PC-3 (cell line): ENCODE measurements around the gene DMD. TPM values are rescaled to one million over a fixed set of nuclear protein-coding genes. Genes with fewer than 3 reads are reported as not detected.

Experiments used
- ATAC-seq: fragments of 200-7000 bp; cut with Tn5 transposase; 2 replicates; pipeline ENCODE4 v1.9.1; 2020; ENCODE audit warnings: mild to moderate bottlenecking, moderate library complexity
- BruUV-seq: library from RNA; stranded (reverse); fragments of 400-500 nt; replicated peaks from 2 replicates; lab custom pipeline; 2021; lab: Mats Ljungman, UMichigan
- CTCF ChIA-PET: fragments of 300-600 bp; sonication (Branson Sonifier 250); formaldehyde crosslinking; loops from one replicate; lab custom pipeline; 2022; ENCODE audit warnings: antibody characterized with exemption; lab: Charles Lee
- POLR2A ChIA-PET: fragments of 300-600 bp; sonication (Branson Sonifier 250); formaldehyde crosslinking; loops from one replicate; lab custom pipeline; 2022; ENCODE audit warnings: antibody characterized with exemption; ENCODE audit not compliant: unreplicated experiment; lab: Charles Lee
- DNase-seq: peaks from one replicate; pipeline ENCODE4 v3.0.0-alpha.2; 2015
- H2AFZ ChIP-seq: fragments of 300-600 bp; sonication (generic); 2 replicates; pipeline ENCODE4 v1.6.0; 2016; ENCODE audit warnings: antibody characterized with exemption, low read length
- H3F3A ChIP-seq: fragments of 300-600 bp; sonication (generic); one replicate; pipeline ENCODE4 v1.6.0; 2017; ENCODE audit warnings: antibody characterized with exemption, low read length, control low read depth, mild to moderate bottlenecking; ENCODE audit not compliant: unreplicated experiment
- H3K27ac ChIP-seq: fragments of 300-600 bp; sonication (generic); 2 replicates; pipeline ENCODE4 v1.5.1; 2016; ENCODE audit warnings: mild to moderate bottlenecking, low read length
- H3K27me3 ChIP-seq: fragments of 300-600 bp; sonication (generic); 2 replicates; pipeline ENCODE4 v1.6.1; 2016; ENCODE audit warnings: low read length, mixed read lengths
- H3K36me3 ChIP-seq: fragments of 300-600 bp; sonication (generic); 2 replicates; pipeline ENCODE4 v1.6.1; 2016; ENCODE audit warnings: low read depth, mixed run types, low read length, mixed read lengths
- H3K4me1 ChIP-seq: fragments of 300-600 bp; sonication (generic); 2 replicates; pipeline ENCODE4 v1.5.1; 2016; ENCODE audit warnings: low read length; ENCODE audit not compliant: insufficient read depth
- H3K4me2 ChIP-seq: fragments of 300-600 bp; sonication (generic); 2 replicates; pipeline ENCODE4 v1.6.0; 2016; ENCODE audit warnings: low read length
- H3K4me3 ChIP-seq: fragments of 300-600 bp; sonication (generic); 2 replicates; pipeline ENCODE4 v1.5.1; 2016; ENCODE audit warnings: mild to moderate bottlenecking, low read length, mixed read lengths
- H3K79me2 ChIP-seq: fragments of 300-600 bp; sonication (generic); 2 replicates; pipeline ENCODE4 v1.6.1; 2017; ENCODE audit warnings: low read length, mixed read lengths
- H3K9ac ChIP-seq: fragments of 300-600 bp; sonication (generic); 2 replicates; pipeline ENCODE4 v1.6.0; 2016; ENCODE audit warnings: mild to moderate bottlenecking, low read length
- H3K9me2 ChIP-seq: fragments of 300-600 bp; sonication (generic); replicated peaks from 2 replicates; pipeline ENCODE4 v1.6.1; 2016; ENCODE audit warnings: mixed run types, low read length, mixed read lengths
- H3K9me3 ChIP-seq: fragments of 300-600 bp; sonication (generic); 2 replicates; pipeline ENCODE4 v1.6.1; 2016; ENCODE audit warnings: low read length, mixed read lengths
- H4K20me1 ChIP-seq: fragments of 300-600 bp; sonication (generic); 2 replicates; pipeline ENCODE4 v1.6.1; 2016; ENCODE audit warnings: low read length, mixed read lengths
- CTCF ChIP-seq: fragments of 300-600 bp; sonication (generic); conservative IDR thresholded peaks from 2 replicates; pipeline ENCODE4 v1.5.1; 2017; ENCODE audit warnings: antibody characterized with exemption, low read depth, mild to moderate bottlenecking, low read length
- EZH2 ChIP-seq: fragments of 300-600 bp; sonication (generic); IDR thresholded peaks from one replicate; pipeline ENCODE4 v1.6.1; 2017; ENCODE audit warnings: antibody characterized with exemption, mild to moderate bottlenecking, low read length; ENCODE audit not compliant: unreplicated experiment
- EZH2phosphoT487 ChIP-seq: fragments of 300-600 bp; sonication (generic); IDR thresholded peaks from 2 replicates; pipeline ENCODE4 v1.6.1; 2018; ENCODE audit warnings: mild to moderate bottlenecking, antibody characterized with exemption, low read length, borderline replicate concordance
- intact Hi-C: fragments of 100-400 bp; cut with micrococcal nuclease; formaldehyde crosslinking; loops from 2 replicates; pipeline ENCODE4 v1.9.0; 2023
- total RNA-seq: library from RNA; depleted of rRNA; stranded (reverse); fragments of >200 nt; gene quantifications from 2 replicates; pipeline ENCODE4 v1.2.3, GENCODE V29; 2014

DMD gene
- total RNA-seq, 1 experiment from 2014 or later: not detected

- H3K4me2 ChIP-seq: no peak overlapping the region
- H3K27me3 ChIP-seq: no peaks in the 10 kb centered on the region
- H3K9ac ChIP-seq: no peak overlapping the region
- no peaks in the 10 kb centered on the region for H3K36me3 ChIP-seq
- no peak overlapping the region for H2AFZ ChIP-seq
- ATAC-seq (no peak), DNase-seq (no peak)
- no peaks in the 10 kb centered on the region for H3K9me3 ChIP-seq
- TF ChIP-seq CTCF (no peak), EZH2phosphoT487 (no peak), EZH2 (no peak)
- POLR2A ChIA-PET: no interaction called here
- H3K9me2 ChIP-seq: no peaks in the 10 kb centered on the region
- no peaks in the 10 kb centered on the region for H4K20me1 ChIP-seq
- H3K27ac ChIP-seq: no peak overlapping the region
- no peaks in the 10 kb centered on the region for H3K4me1 ChIP-seq
- no peaks in the 10 kb centered on the region for H3F3A ChIP-seq
- no TSS peak for BruUV-seq
- no peaks in the 10 kb centered on the region for H3K79me2 ChIP-seq
- CTCF ChIA-PET: no interaction called here
- no peak overlapping the region for H3K4me3 ChIP-seq
- intact Hi-C loops: no loop called here
Measured at GRCh38 chrX:32545101-32545500, 666.2 kb downstream of the DMD start.

GRCh38 chrX:32538554-32538953, 672.8 kb downstream of the DMD start:
- BruUV-seq: no TSS peak
- H3K4me3 ChIP-seq: no peak overlapping the region
- no peaks in the 10 kb centered on the region for H3K9me3 ChIP-seq
- DNase-seq (no peak), ATAC-seq (no peak)
- H3K27me3 ChIP-seq: no peaks in the 10 kb centered on the region
- H3F3A ChIP-seq: no peaks in the 10 kb centered on the region
- no peaks in the 10 kb centered on the region for H3K36me3 ChIP-seq
- no peaks in the 10 kb centered on the region for H3K79me2 ChIP-seq
- no peak overlapping the region for H3K9ac ChIP-seq
- intact Hi-C loops: no loop called here
- no peaks in the 10 kb centered on the region for H4K20me1 ChIP-seq
- H3K4me2 ChIP-seq: no peak overlapping the region
- CTCF ChIA-PET: no interaction called here
- H3K4me1 ChIP-seq: no peaks in the 10 kb centered on the region
- H2AFZ ChIP-seq: no peak overlapping the region
- H3K9me2 ChIP-seq: no peaks in the 10 kb centered on the region
- no peak for TF ChIP-seq EZH2phosphoT487
- no peak for TF ChIP-seq CTCF
- TF ChIP-seq EZH2: no peak
- H3K27ac ChIP-seq: no peak overlapping the region
- POLR2A ChIA-PET: no interaction called here

GRCh38 chrX:32533848-32534247, 677.5 kb downstream of the DMD start:
- Histone ChIP-seq H3K4me1 (no peaks in the 10 kb centered on the region), H3K36me3 (no peaks in the 10 kb centered on the region), H4K20me1 (no peaks in the 10 kb centered on the region), H3K9ac (no peak overlapping the region), H3K9me3 (no peaks in the 10 kb centered on the region), H3K4me2 (no peak overlapping the region), H3K27me3 (no peaks in the 10 kb centered on the region), H3K4me3 (no peak overlapping the region), H2AFZ (no peak overlapping the region), H3K27ac (no peak overlapping the region), H3K9me2 (no peaks in the 10 kb centered on the region), H3K79me2 (no peaks in the 10 kb centered on the region), H3F3A (no peaks in the 10 kb centered on the region)
- DNase-seq (no peak), ATAC-seq (no peak)
- POLR2A ChIA-PET: no interaction called here
- CTCF ChIA-PET: no interaction called here
- intact Hi-C loops: loop anchor here (5.0 kb wide), 1 partner anchor 803 kb away; no protein-coding TSS in a partner anchor
- no peak for TF ChIP-seq EZH2phosphoT487
- no peak for TF ChIP-seq EZH2
- TF ChIP-seq CTCF: no peak
- BruUV-seq: no TSS peak
